Transverse colon (tissue), 3 donors: ENCODE data around the gene DTWD2.

Source experiments
- CTCF ChIP-seq, 5 experiments: fragments of 200-600 bp in 3 of 5; fragments of 450-650 bp in 2 of 5; sonication (generic) in 3 of 5; IDR thresholded peaks; 1 replicate in 2 of 5; 2 replicates in 3 of 5; pipeline ENCODE4 v1.5.1; 2016 to 2017; ENCODE audit warnings: antibody characterized with exemption in 5 of 5, inconsistent platforms in 3 of 5, mild to moderate bottlenecking in 2 of 5, moderate library complexity in 1 of 5
- EP300 ChIP-seq: sonication (generic); formaldehyde crosslinking; IDR thresholded peaks from one replicate; pipeline ENCODE4 v1.6.1; 2017; ENCODE audit warnings: antibody characterized with exemption, low read depth
- POLR2A ChIP-seq: fragments of 450-650 bp; IDR thresholded peaks from one replicate; pipeline ENCODE4 v1.6.1; 2016; ENCODE audit warnings: antibody characterized with exemption, mild to moderate bottlenecking, moderate library complexity

- TF ChIP-seq CTCF (IDR thresholded peaks at IDR 0.05) (no peak), EP300 (no peak), POLR2A (no peak)
These were observed 6.6 kb downstream of the DTWD2 start for GRCh38 chr5:118981783-118982182.
